Cardiac fibroblast (primary cell): Measurements from ENCODE around the gene VNN1.

ENCODE experiments used
- DNase-seq, 2 donors: peaks; one replicate each; pipeline versions ENCODE4 v3.0.0 to v3.0.0-alpha.2; 2010; ENCODE audit warnings: low read depth in 2 of 2
- H3K4me3 ChIP-seq, 2 donors: replicated peaks in 1 of 2; 1 replicate in 1 of 2; 2 replicates in 1 of 2; pipeline ENCODE4 v1.5.1; 2011; ENCODE audit warnings: low read depth in 2 of 2, low read length in 2 of 2, mild to moderate bottlenecking in 2 of 2, moderate library complexity in 1 of 2
- TF ChIP-seq, protein P1 (sequence below): IDR thresholded peaks from one replicate; pipeline ENCODE4 v1.5.1; 2011; ENCODE audit warnings: low read depth, mild to moderate bottlenecking, low read length, inconsistent platforms

Gene VNN1

DNA sequence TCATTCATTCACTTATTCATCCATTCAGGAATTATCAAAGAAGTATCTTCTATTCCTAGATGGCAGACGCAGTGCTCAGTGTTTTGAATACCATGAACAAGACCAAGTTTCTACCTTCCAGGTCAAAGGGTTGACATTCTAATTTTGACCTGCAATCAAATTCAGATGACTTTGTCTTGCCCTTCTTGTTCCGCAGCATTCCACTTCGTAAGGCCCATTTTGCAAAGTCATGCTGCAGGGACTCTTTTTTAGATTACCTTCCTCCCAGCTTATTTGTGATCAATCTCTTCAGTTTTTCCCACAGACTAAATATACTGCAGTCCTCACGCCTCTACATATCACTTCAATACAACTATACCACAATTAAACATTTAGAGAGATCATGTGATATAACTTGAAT lies 47.7 kb downstream of the VNN1 start:
- no peak overlapping the region for H3K4me3 ChIP-seq
- no peak for DNase-seq
- TF ChIP-seq, protein P1, sequence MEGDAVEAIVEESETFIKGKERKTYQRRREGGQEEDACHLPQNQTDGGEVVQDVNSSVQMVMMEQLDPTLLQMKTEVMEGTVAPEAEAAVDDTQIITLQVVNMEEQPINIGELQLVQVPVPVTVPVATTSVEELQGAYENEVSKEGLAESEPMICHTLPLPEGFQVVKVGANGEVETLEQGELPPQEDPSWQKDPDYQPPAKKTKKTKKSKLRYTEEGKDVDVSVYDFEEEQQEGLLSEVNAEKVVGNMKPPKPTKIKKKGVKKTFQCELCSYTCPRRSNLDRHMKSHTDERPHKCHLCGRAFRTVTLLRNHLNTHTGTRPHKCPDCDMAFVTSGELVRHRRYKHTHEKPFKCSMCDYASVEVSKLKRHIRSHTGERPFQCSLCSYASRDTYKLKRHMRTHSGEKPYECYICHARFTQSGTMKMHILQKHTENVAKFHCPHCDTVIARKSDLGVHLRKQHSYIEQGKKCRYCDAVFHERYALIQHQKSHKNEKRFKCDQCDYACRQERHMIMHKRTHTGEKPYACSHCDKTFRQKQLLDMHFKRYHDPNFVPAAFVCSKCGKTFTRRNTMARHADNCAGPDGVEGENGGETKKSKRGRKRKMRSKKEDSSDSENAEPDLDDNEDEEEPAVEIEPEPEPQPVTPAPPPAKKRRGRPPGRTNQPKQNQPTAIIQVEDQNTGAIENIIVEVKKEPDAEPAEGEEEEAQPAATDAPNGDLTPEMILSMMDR: no peak

DNA sequence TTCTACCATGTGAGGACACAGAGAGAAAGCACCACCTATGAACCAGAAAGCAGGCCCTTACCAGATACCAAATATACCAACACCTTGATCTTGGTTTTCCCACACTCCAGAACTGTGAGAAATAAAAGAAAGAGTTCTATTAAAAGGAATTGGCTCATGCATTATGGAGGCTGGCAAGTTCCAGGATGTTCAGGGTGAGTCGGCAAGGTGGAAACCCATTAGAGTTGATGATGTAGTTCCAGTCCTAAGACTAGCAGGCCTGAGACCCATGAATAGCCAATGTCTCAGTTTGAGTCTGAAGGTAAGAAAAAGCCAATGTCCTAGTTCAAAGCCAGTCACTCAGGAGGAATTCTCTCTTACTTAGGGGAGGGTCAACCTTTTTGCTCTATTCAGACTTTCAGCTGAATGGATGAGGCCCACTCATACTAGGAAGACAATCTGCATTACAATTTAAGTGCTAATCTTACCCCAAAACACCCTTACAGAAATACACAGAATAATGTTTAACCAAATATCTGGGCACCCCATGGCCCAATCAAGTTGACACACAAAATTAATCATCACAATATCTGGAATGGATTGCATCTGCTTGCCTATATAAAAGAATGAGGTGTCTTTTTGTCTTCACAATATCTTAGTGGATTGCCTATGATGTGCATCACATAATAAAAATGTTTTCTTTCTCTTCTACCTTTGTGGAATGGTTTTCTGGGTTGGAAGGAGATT lies 49.4 kb downstream of the VNN1 start:
- TF ChIP-seq, protein P1: no peak
- no peak for DNase-seq
- H3K4me3 ChIP-seq: no peak overlapping the region

DNA sequence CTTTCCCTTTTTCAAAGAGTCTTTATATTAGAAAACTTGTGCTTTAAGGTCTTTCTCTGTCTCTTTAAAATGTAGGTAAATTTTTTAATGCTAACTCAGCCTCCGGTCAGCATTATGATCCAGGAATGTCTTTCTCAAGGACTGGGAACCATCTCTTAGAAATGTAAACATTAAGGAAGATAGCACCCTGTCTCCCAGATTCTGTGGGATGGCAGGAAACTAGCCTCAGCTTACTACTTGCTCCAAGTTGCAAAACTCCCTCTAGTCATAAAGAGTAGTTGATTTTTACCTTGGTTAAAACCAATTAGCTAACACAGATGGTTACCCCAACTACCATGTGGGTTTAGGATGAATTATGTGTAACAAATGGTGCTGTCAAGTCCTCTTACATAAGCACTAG lies 50.2 kb downstream of the VNN1 start:
- DNase-seq: no peak
- TF ChIP-seq, protein P1: no peak
- H3K4me3 ChIP-seq: no peak overlapping the region

DNA sequence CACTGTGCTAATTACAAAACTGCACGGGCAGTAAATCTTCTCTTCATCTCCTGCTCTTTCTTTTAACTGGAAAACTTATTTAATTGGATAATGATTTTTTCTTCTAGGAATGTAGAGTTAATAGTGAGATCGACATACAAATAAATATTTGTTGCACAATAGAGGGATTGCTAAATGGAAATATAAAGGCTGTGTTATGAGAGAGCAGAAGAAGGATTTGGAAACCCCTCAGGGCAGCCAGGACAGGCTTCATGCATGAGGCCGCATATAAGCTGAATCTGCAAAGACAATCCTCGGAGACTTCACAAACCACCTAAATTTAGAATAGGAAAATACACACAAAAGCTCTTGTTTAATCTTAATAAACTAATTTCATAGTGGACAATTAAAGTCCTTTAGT lies 51.9 kb downstream of the VNN1 start:
- no peak overlapping the region for H3K4me3 ChIP-seq
- TF ChIP-seq, protein P1: no peak
- DNase-seq: no peak

DNA sequence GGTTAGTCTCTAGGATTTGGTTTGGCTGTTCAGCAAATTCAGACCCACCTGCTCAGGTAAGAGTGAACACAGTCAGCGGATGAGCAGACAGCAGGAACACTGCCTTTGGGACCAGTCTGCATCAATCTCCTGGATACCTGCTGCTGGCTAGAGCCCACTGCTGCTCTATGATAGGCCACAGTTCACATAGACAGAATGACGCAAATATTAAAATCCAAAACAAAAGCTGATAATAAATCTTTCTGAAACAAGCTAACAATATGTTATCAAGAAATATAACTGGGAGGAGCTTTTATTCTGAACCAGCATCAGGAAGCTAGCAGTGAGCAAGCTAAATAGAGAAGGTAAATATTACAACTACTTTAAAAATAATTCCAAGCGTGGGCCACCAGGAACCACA lies 54.8 kb downstream of the VNN1 start, which contains the start of gene TAAR1:
Gene TAAR1 (minus strand): TSS at position 101 of the 400 bp plus-strand sequence. CDS start 13,179 bp downstream, outside the sequence.
- no peak for DNase-seq
- H3K4me3 ChIP-seq: no peak within 1 kb of the TSS
- TF ChIP-seq, protein P1: no peak

DNA sequence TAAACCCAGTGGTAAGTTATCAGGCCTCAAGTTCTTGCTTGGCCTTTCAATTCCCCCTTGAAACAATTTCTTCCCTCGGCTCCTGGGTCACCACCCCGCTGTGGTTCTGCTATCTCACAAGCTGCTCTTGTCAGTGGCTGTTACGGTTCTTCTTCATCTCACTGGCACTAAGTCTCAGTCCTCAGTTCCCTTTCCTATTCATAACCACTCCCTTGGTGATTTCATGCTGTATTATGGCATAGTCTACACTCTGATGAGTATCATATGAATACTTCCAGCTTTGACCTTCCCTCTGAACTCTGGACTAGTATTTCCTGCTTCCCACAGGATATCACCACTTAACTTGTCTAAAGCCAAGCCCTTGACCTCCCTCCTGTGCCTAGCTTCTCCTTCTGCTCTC lies 62.8 kb downstream of the VNN1 start:
- H3K4me3 ChIP-seq: no peak overlapping the region
- no peak for DNase-seq
- TF ChIP-seq, protein P1: no peak

DNA sequence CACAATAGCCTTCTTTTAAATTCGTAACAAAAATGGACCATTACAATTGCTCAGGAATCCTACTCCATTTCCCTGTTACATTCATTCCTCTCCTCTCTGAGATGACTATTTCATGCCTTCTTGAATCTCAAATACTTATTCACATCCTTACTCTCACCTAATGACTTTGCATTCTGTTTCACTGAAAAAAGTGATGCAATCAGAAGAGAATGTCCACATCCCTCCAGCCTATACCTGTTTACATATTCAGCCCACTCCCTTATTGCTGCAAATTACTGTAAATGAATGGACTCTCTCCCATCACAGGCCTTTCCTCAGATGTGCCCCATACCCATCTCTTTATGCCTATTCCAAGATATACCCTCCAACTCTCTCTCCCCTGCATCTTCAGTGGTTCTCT lies 63.4 kb downstream of the VNN1 start:
- DNase-seq: no peak
- H3K4me3 ChIP-seq: no peak overlapping the region
- TF ChIP-seq, protein P1: no peak
